Measurements from ENCODE around the gene CALB2. TPM values are rescaled to one million over a fixed set of nuclear protein-coding genes. Genes with fewer than 3 reads are reported as not detected.

CALB2 gene
- total and polyA plus RNA-seq, 2 of the 13 experiments (the other 11 are each of a cell fraction or from before 2014, with no cell fraction given) = 0.37 to 0.40 TPM

- TF ChIP-seq ZBTB4 (CRISPR knock-in tag; IDR thresholded peaks at IDR 0.05; ENCODE audit: borderline replicate concordance) = no peak
- TF ChIP-seq RERE (CRISPR knock-in tag; IDR thresholded peaks at IDR 0.05; ENCODE audit: low read depth) = no peak
- TF ChIP-seq ELK4 (CRISPR knock-in tag; IDR thresholded peaks at IDR 0.05; ENCODE audit: borderline replicate concordance) = no peak
- TF ChIP-seq E2F2 (CRISPR knock-in tag; IDR thresholded peaks at IDR 0.05; ENCODE audit: borderline replicate concordance) = no peak
These were observed 74.4 kb downstream of the CALB2 start (continued) for GRCh38 chr16:71432906-71433305.
